Measurements from ENCODE around the gene CRYGN.

DNA sequence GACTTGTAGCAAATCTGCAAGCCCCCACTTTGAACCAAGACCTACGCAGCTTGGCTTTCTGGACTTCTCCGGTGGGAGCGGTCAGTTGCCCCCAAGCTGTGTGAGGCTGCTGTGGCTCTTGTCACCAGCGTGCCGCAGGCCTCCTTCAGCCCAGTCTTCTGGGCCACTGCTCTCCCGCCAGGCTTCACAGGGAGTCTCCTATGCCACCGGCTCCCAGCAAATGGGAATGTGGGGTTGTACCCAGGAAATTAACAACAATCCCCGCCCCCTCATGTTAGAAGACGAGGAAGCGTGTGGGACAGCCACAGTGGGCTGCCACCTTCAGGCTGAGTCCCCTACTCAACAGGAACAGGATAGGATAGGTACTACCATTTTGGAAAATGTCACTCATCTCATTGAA, 34.4 kb downstream of the CRYGN start:
- TF ChIP-seq EZH2 (IDR thresholded peaks at IDR 0.05; ENCODE audit: insufficient read depth, poor library complexity, severe bottlenecking) = no peak
- no peak for TF ChIP-seq EZH2phosphoT487 (IDR thresholded peaks at IDR 0.05; ENCODE audit: insufficient read depth, low read depth)

Data from GM23248 (cell line).